Measurements from ENCODE around the gene SLC25A3. TPM values are rescaled to one million over a fixed set of nuclear protein-coding genes. Genes with fewer than 3 reads are reported as not detected.

Gene SLC25A3
- total RNA-seq, 1 experiment from 2014 or later = 469 TPM

DNA sequence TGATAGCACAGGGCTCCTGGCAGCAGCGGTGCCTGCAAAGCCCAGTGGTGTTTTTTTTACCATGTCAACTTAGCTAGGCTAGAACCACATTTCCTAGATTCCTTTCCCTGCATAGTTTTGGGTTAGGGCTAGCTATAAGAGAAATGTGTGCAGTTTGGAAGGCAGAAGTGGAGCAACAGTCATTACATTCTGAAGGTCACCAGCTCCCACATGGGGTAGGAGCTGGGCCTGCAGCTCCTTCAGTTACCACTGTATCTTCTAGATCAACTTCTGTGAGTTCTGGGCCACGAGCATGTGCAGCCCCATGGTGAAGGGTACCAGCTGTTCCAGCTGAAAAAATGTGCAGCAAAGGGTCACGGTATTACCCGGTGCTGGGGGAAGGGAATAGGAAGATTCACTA, 2.3 kb upstream of the SLC25A3 start:
- BruUV-seq (replicated peaks) = no TSS peak
- peaks cover 20% of the 10 kb centered on the region for H3K36me3 ChIP-seq (ENCODE audit: control insufficient read depth, insufficient read depth, low read length)
- no peak for DNase-seq (ENCODE audit: low read depth, low spot score)
- no peaks in the 10 kb centered on the region for H3K9me3 ChIP-seq (ENCODE audit: control insufficient read depth, insufficient read depth, low read depth, low read length)
- no peak overlapping the region for H3K4me3 ChIP-seq (ENCODE audit: low read depth in 2 of 2, low read length in 2 of 2)
- in situ Hi-C loops (cut with HindIII; ENCODE audit: low pct_unique_long_range_greater_than_20kb, low sequenced_read_pairs) (no loop called here), intact Hi-C loops (cut with micrococcal nuclease; ENCODE audit: unreplicated experiment) (no loop called here)
- TF ChIP-seq POLR2AphosphoS5 (IDR thresholded peaks at IDR 0.05; ENCODE audit: low read depth, low read length) (no peak), CTCF (IDR thresholded peaks at IDR 0.05) (no peak), SIN3A (IDR thresholded peaks at IDR 0.05; ENCODE audit: borderline replicate concordance, insufficient read depth, low read depth, low read length) (no peak), TCF7L2 (IDR thresholded peaks at IDR 0.05; ENCODE audit: low read depth, low read length) (no peak)
- TF ChIP-seq, protein P1, sequence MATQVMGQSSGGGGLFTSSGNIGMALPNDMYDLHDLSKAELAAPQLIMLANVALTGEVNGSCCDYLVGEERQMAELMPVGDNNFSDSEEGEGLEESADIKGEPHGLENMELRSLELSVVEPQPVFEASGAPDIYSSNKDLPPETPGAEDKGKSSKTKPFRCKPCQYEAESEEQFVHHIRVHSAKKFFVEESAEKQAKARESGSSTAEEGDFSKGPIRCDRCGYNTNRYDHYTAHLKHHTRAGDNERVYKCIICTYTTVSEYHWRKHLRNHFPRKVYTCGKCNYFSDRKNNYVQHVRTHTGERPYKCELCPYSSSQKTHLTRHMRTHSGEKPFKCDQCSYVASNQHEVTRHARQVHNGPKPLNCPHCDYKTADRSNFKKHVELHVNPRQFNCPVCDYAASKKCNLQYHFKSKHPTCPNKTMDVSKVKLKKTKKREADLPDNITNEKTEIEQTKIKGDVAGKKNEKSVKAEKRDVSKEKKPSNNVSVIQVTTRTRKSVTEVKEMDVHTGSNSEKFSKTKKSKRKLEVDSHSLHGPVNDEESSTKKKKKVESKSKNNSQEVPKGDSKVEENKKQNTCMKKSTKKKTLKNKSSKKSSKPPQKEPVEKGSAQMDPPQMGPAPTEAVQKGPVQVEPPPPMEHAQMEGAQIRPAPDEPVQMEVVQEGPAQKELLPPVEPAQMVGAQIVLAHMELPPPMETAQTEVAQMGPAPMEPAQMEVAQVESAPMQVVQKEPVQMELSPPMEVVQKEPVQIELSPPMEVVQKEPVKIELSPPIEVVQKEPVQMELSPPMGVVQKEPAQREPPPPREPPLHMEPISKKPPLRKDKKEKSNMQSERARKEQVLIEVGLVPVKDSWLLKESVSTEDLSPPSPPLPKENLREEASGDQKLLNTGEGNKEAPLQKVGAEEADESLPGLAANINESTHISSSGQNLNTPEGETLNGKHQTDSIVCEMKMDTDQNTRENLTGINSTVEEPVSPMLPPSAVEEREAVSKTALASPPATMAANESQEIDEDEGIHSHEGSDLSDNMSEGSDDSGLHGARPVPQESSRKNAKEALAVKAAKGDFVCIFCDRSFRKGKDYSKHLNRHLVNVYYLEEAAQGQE (IDR thresholded peaks at IDR 0.05; ENCODE audit: insufficient read depth in 1 of 2, low read depth in 2 of 2, low read length in 1 of 2) = no peak
- peaks cover 14% of the 10 kb centered on the region for H3K4me1 ChIP-seq (ENCODE audit: control insufficient read depth, insufficient read depth, low read length)
- no peak overlapping the region for H3K27ac ChIP-seq (ENCODE audit: low read length)
- POLR2A ChIA-PET = no interaction called here
- no peaks in the 10 kb centered on the region for H3K27me3 ChIP-seq (ENCODE audit: control insufficient read depth, insufficient read depth, low read length)
- ATAC-seq = no peak
- CTCF ChIA-PET = interaction anchor here (1.4 kb wide), 1 partner anchor 24 kb away, joined by 14 read pairs; no protein-coding TSS in a partner anchor

- H3K27ac ChIP-seq (ENCODE audit: low read length) = peak overlapping the region; percentile 98
- no peak for TF ChIP-seq POLR2AphosphoS5 (IDR thresholded peaks at IDR 0.05; ENCODE audit: low read depth, low read length)
- TF ChIP-seq TCF7L2 (IDR thresholded peaks at IDR 0.05; ENCODE audit: low read depth, low read length) = no peak
- no peak for DNase-seq (ENCODE audit: low read depth, low spot score)
- POLR2A ChIA-PET = interaction anchor here (0.6 to 1.0 kb wide), 4 partner anchors 10 to 92 kb away, joined by 3 to 10 read pairs (median 4); no protein-coding TSS in a partner anchor
- no peaks in the 10 kb centered on the region for H3K27me3 ChIP-seq (ENCODE audit: control insufficient read depth, insufficient read depth, low read length)
- in situ Hi-C loops (cut with HindIII; ENCODE audit: low pct_unique_long_range_greater_than_20kb, low sequenced_read_pairs) = no loop called here
- H3K4me1 ChIP-seq (ENCODE audit: control insufficient read depth, insufficient read depth, low read length) = peaks cover 16% of the 10 kb centered on the region
- BruUV-seq (replicated peaks) = TSS peak; percentile 98
- peaks cover 28% of the 10 kb centered on the region for H3K36me3 ChIP-seq (ENCODE audit: control insufficient read depth, insufficient read depth, low read length)
- intact Hi-C loops (cut with micrococcal nuclease; ENCODE audit: unreplicated experiment) = no loop called here
- CTCF ChIA-PET = interaction anchor here (0.6 to 1.6 kb wide), 4 partner anchors 21 to 148 kb away, joined by 4 to 8 read pairs (median 4); no protein-coding TSS in a partner anchor
- H3K9me3 ChIP-seq (ENCODE audit: control insufficient read depth, insufficient read depth, low read depth, low read length) = no peaks in the 10 kb centered on the region
- H3K4me3 ChIP-seq (ENCODE audit: low read depth in 2 of 2, low read length in 2 of 2) = peak overlapping the region; percentile 56 to 69
- peak; percentile 1; the same call in 1 of the 2 replicates for ATAC-seq
These were observed 612 bp upstream of the SLC25A3 start for GRCh38 chr12:98592825-98593322.

Data from Panc1 (cell line).